Hepatocyte (in vitro differentiated cells): ENCODE measurements around the gene METRNL. TPM values are rescaled to one million over a fixed set of nuclear protein-coding genes. Genes with fewer than 3 reads are reported as not detected.

Experiments
- DNase-seq: peaks from one replicate; pipeline ENCODE4 v3.0.0-alpha.2; 2016; ENCODE audit warnings: low spot score
- H2AFZ ChIP-seq: fragments of 200-600 bp; sonication (generic); 2 replicates; pipeline ENCODE4 v1.6.0; 2016; ENCODE audit warnings: antibody characterized with exemption, mild to moderate bottlenecking
- H3K27ac ChIP-seq: fragments of 200-600 bp; sonication (generic); 2 replicates; pipeline ENCODE4 v1.5.1; 2016; ENCODE audit warnings: mild to moderate bottlenecking
- H3K27me3 ChIP-seq: fragments of 200-600 bp; sonication (generic); 2 replicates; pipeline ENCODE4 v1.6.1; 2016
- H3K36me3 ChIP-seq: fragments of 200-600 bp; sonication (generic); replicated peaks from 2 replicates; pipeline ENCODE4 v1.5.1; 2016; ENCODE audit warnings: low read depth; ENCODE audit not compliant: insufficient read depth
- H3K4me1 ChIP-seq: fragments of 200-600 bp; sonication (generic); 2 replicates; pipeline ENCODE4 v1.5.1; 2016; ENCODE audit warnings: mild to moderate bottlenecking, moderate library complexity; ENCODE audit not compliant: insufficient read depth
- H3K4me2 ChIP-seq: fragments of 200-600 bp; sonication (generic); 2 replicates; pipeline ENCODE4 v1.6.0; 2016
- H3K4me3 ChIP-seq: fragments of 200-600 bp; sonication (generic); 2 replicates; pipeline ENCODE4 v1.5.1; 2016; ENCODE audit warnings: mild to moderate bottlenecking
- H3K79me2 ChIP-seq: fragments of 200-600 bp; sonication (generic); 2 replicates; pipeline ENCODE4 v1.6.0; 2017; ENCODE audit warnings: mild to moderate bottlenecking
- H3K9me2 ChIP-seq: fragments of 200-600 bp; sonication (generic); replicated peaks from 2 replicates; pipeline ENCODE4 v1.6.0; 2017; ENCODE audit warnings: mild to moderate bottlenecking; ENCODE audit not compliant: insufficient read depth
- H3K9me3 ChIP-seq: fragments of 200-600 bp; sonication (generic); 2 replicates; pipeline ENCODE4 v1.5.1; 2016; ENCODE audit warnings: low read depth, mild to moderate bottlenecking
- H4K20me1 ChIP-seq: fragments of 200-600 bp; sonication (generic); 2 replicates; pipeline ENCODE4 v1.6.0; 2016; ENCODE audit warnings: mild to moderate bottlenecking; ENCODE audit not compliant: insufficient read depth, poor library complexity, severe bottlenecking
- EZH2 ChIP-seq: fragments of 200-600 bp; sonication (generic); IDR thresholded peaks from 2 replicates; pipeline ENCODE4 v1.6.1; 2016; ENCODE audit warnings: antibody characterized with exemption, mild to moderate bottlenecking, borderline replicate concordance
- EZH2phosphoT487 ChIP-seq: fragments of 200-600 bp; sonication (generic); IDR thresholded peaks from one replicate; pipeline ENCODE4 v1.6.1; 2018; ENCODE audit warnings: antibody characterized with exemption, mild to moderate bottlenecking, low read depth, moderate library complexity; ENCODE audit not compliant: unreplicated experiment, severe bottlenecking
- WGBS: methylation state at CpG from one replicate; pipeline ENCODE4 v1.1.6; 2016; ENCODE audit warnings: low lambda C conversion rate; ENCODE audit errors: missing lambda C conversion rate; 5-methylcytosine and 5-hydroxymethylcytosine counted together
- polyA plus RNA-seq: library from polyadenylated mRNA; unstranded; fragments of >200 nt; fragmentation: Nextera tagmentation; extraction: Ambion mirVana; gene quantifications from 2 replicates; pipeline ENCODE4 v1.2.1, GENCODE V29; 2016
- total RNA-seq: library from RNA; depleted of rRNA; stranded (reverse); fragments of >200 nt; gene quantifications from 2 replicates; pipeline ENCODE4 v1.2.3, GENCODE V29; 2014
- TF ChIP-seq, protein P1 (sequence below): fragments of 200-600 bp; sonication (generic); IDR thresholded peaks from 2 replicates; pipeline ENCODE4 v1.5.1; 2016; ENCODE audit warnings: antibody characterized with exemption, mild to moderate bottlenecking; ENCODE audit not compliant: poor library complexity

The METRNL gene
- total and polyA plus RNA-seq, 2 experiments from 2014 or later, result 97.2 to 164 TPM

DNA sequence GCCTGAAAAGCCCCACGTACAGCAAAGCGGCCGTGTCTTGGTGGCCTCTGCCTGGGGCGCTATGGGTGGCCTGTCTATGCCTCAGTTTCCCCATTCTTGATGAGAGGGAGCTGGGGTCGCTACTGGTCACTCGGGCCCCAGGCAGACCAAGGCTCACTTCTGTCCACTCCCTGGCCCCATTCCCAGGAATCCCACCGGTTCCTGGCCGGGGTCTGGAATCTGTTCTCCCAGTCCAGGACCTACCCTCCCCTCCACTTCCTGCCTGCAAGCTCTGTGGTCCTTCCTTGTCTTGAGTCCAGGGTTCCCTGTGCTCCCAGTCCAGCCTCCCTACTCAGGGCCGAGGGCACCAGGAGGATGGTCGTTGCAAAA is 24.5 kb downstream of the METRNL start:
- H4K20me1 ChIP-seq, result no peaks in the 10 kb centered on the region
- H3K9me2 ChIP-seq, result no peaks in the 10 kb centered on the region

DNA sequence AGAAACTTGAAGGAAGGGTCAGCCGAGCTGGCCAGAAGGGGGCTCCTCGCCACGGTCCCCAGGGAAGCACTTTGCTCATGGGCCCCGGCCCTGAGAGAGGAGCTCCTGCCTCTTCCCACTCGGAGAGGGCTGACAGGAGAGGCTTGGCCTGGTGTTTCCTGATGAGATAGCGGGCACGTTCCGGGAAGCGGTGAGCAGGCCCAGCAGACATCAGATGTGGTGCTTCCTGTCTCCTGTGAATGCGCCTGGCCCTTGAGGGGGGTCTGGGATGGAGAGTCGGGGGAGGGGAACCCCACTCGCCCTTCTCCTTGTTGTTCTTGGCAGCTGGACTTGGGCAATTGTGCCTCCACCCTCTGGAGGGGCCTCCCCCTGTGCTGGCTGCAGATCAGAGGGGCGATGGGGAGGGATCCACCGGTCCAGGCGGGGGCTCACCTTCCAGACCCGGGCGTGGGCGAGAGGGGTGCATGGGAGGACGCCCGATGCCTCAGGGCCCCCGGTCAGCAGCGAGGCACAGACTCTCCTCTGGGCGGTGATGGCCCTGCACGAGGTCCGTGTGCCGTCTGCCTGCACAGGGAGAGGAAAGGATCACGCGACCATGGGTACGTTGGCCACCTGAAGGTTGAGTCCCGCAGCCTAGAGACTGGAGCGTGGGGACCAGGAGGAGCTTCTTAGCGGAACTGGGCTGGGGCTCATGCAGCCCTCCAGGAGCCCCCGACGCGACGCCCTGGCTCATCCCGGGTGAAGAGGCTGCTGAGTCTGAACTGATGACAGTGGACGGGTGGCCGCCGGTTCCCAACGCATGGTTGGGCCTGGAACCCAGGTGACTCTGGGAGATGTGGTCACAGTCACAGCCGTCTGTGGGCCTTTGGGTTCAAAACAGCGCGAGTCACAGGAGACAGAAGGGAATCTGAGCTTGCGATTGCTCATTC is 25.4 kb downstream of the METRNL start:
- WGBS, result 87% methylated on average over 34 of the region's 45 CpGs
- no peaks in the 10 kb centered on the region for H4K20me1 ChIP-seq
- no peak overlapping the region for H3K4me2 ChIP-seq
- no peaks in the 10 kb centered on the region for H3K9me2 ChIP-seq
- DNase-seq, result no peak
- TF ChIP-seq, protein P1, sequence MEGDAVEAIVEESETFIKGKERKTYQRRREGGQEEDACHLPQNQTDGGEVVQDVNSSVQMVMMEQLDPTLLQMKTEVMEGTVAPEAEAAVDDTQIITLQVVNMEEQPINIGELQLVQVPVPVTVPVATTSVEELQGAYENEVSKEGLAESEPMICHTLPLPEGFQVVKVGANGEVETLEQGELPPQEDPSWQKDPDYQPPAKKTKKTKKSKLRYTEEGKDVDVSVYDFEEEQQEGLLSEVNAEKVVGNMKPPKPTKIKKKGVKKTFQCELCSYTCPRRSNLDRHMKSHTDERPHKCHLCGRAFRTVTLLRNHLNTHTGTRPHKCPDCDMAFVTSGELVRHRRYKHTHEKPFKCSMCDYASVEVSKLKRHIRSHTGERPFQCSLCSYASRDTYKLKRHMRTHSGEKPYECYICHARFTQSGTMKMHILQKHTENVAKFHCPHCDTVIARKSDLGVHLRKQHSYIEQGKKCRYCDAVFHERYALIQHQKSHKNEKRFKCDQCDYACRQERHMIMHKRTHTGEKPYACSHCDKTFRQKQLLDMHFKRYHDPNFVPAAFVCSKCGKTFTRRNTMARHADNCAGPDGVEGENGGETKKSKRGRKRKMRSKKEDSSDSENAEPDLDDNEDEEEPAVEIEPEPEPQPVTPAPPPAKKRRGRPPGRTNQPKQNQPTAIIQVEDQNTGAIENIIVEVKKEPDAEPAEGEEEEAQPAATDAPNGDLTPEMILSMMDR, result no peak
- no peak for TF ChIP-seq EZH2
- no peak for TF ChIP-seq EZH2phosphoT487
- no peaks in the 10 kb centered on the region for H3K79me2 ChIP-seq
- no peaks in the 10 kb centered on the region for H3K27me3 ChIP-seq
- H3K4me1 ChIP-seq, result peaks cover 49% of the 10 kb centered on the region
- no peak overlapping the region for H3K4me3 ChIP-seq
- no peak overlapping the region for H3K27ac ChIP-seq
- no peak overlapping the region for H2AFZ ChIP-seq
- H3K36me3 ChIP-seq, result no peaks in the 10 kb centered on the region
- no peaks in the 10 kb centered on the region for H3K9me3 ChIP-seq

More for the DNA sequence above, 24.5 kb downstream of the METRNL start:
- H3K4me2 ChIP-seq, result no peak overlapping the region
- H3K4me3 ChIP-seq, result no peak overlapping the region
- no peak for DNase-seq
- H3K27ac ChIP-seq, result no peak overlapping the region
- H3K9me3 ChIP-seq, result no peaks in the 10 kb centered on the region
- H2AFZ ChIP-seq, result no peak overlapping the region
- no peaks in the 10 kb centered on the region for H3K36me3 ChIP-seq
- H3K4me1 ChIP-seq, result peaks cover 51% of the 10 kb centered on the region
- TF ChIP-seq, protein P1, result no peak
- TF ChIP-seq EZH2 (no peak), EZH2phosphoT487 (no peak)
- no peaks in the 10 kb centered on the region for H3K79me2 ChIP-seq
- no peaks in the 10 kb centered on the region for H3K27me3 ChIP-seq
- 87% methylated on average over 10 of the region's 10 CpGs for WGBS

DNA sequence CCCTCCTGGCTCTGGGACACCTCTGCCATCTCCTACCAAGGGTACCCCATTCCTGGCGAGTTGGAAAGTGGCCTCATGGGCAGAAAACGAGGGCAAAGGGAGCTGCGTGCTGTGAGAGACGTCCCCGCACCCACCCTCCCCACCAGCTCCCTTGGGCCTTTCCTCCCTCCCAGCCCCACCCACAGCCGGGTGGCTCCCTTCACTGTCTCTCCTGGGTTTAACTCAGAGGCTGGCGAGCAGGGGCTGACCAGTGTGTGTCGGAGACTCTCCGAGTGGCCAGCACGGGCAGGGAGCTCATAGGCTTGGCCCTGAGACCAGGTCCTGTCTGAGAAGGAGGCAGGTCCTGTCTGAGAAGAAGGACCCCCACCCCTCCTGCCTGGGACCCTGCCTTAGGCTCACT is 26.1 kb downstream of the METRNL start:
- Histone ChIP-seq H3K4me2 (no peak overlapping the region), H4K20me1 (no peaks in the 10 kb centered on the region), H3K4me3 (no peak overlapping the region), H3K9me2 (no peaks in the 10 kb centered on the region), H2AFZ (no peak overlapping the region), H3K36me3 (no peaks in the 10 kb centered on the region), H3K27ac (no peak overlapping the region), H3K4me1 (peaks cover 49% of the 10 kb centered on the region), H3K79me2 (no peaks in the 10 kb centered on the region), H3K27me3 (no peaks in the 10 kb centered on the region), H3K9me3 (no peaks in the 10 kb centered on the region)
- 63% methylated on average over 9 of the region's 10 CpGs for WGBS
- DNase-seq, result no peak
- no peak for TF ChIP-seq EZH2phosphoT487
- TF ChIP-seq EZH2, result no peak
- TF ChIP-seq, protein P1, result no peak
